ENCODE measurements around the gene KLK15. TPM values are rescaled to one million over a fixed set of nuclear protein-coding genes. Genes with fewer than 3 reads are reported as not detected.

Gene KLK15
- total and polyA plus RNA-seq, 2 of the 13 experiments (the other 11 are each of a cell fraction or from before 2014, with no cell fraction given) = not detected

DNA sequence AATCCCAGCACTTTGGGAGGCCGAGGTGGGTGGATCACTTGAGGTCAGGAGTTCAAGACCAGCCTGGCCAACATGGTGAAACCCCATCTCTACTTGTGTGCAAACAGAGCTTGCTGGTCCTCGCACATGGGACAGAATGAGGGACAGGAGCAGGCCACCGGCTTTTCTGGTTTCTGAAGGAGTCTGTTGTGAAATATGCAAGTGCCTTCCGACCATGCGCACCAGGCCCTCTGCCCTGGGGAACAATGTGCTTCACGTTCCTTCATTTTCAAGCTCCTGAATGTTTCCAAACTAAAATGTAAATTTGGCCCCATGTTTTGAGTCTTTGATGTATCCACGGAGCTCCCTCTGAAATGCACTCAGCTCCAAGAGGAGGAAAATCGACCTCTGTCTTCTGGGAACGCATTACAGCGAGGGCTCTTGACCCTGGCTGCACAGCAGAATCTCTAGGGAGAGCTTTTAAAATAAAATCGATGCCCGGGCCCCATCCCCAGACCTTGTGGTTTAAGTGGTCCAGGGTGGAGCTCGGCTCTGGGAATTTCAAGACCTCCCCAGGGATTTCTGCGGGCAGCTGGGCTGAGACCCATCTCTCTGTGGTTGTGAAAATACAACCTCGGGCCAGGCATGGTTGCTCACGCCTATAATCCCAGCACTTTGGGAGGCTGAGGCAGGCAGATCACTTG is 52.5 kb downstream of the KLK15 start:
- Histone ChIP-seq H3K27ac (ENCODE audit: extremely low read length, insufficient read depth, low read length) (no peak overlapping the region), H4K20me1 (ENCODE audit: insufficient read depth, low read length) (no peaks in the 10 kb centered on the region), H2AFZ (ENCODE audit: low read length) (no peak overlapping the region), H3K4me1 (ENCODE audit: insufficient read depth, low read length) (0 out of 2 replicates have a peak, but pooled peaks cover 6% of the 10 kb centered on the region), H3K9ac (ENCODE audit: insufficient read depth, low read depth, low read length) (no peak overlapping the region), H3K4me3 (replicated peaks in 1 of 3; ENCODE audit: insufficient read depth in 1 of 3, low read depth in 2 of 3, low read length in 3 of 3) (no peak overlapping the region), H3K9me3 (ENCODE audit: low read length) (no peaks in the 10 kb centered on the region), H3K27me3 (ENCODE audit: control insufficient read depth in 1 of 2, insufficient read depth in 2 of 2, low read length in 2 of 2) (peaks cover 0 to 31% of the 10 kb centered on the region in 2 experiments; a peak in 3 of 5 replicates), H3K4me2 (ENCODE audit: low read depth, low read length) (no peak overlapping the region), H3K79me2 (ENCODE audit: insufficient read depth, low read length) (no peaks in the 10 kb centered on the region), H3K36me3 (replicated peaks in 1 of 2; ENCODE audit: control insufficient read depth in 1 of 2, insufficient read depth in 2 of 2, low read length in 2 of 2) (no peaks in the 10 kb centered on the region)
- POLR2A ChIA-PET = interaction anchor here (0.6 kb wide), 1 partner anchor 508 kb away, joined by 3 read pairs; no protein-coding TSS in a partner anchor
- no peak for ATAC-seq
- CTCF ChIA-PET (ENCODE audit: low intra/inter-chr PET ratio, low total read pairs) = no interaction called here
- FAIRE-seq = no peak
- no peak for DNase-seq (ENCODE audit: low spot score)
- intact Hi-C loops (cut with micrococcal nuclease; ENCODE audit: unreplicated experiment) (loop anchor here (5.0 kb wide), 1 partner anchor 59 kb away; the partner anchor contains the start of gene CLEC11A), in situ Hi-C loops (cut with HindIII; ENCODE audit: extremely low pct_ligation_motif_present, low pct_unique_long_range_greater_than_20kb) (loop anchor here (10.0 to 25.0 kb wide), 3 partner anchors 176 to 419 kb away; partner anchors contain the start of gene NAPSA)
- no TSS peak for BruUV-seq (replicated peaks)
- WGBS (ENCODE audit: low lambda C conversion rate) = 18% methylated on average over 8 of the region's 16 CpGs
- TF ChIP-seq, protein P1, sequence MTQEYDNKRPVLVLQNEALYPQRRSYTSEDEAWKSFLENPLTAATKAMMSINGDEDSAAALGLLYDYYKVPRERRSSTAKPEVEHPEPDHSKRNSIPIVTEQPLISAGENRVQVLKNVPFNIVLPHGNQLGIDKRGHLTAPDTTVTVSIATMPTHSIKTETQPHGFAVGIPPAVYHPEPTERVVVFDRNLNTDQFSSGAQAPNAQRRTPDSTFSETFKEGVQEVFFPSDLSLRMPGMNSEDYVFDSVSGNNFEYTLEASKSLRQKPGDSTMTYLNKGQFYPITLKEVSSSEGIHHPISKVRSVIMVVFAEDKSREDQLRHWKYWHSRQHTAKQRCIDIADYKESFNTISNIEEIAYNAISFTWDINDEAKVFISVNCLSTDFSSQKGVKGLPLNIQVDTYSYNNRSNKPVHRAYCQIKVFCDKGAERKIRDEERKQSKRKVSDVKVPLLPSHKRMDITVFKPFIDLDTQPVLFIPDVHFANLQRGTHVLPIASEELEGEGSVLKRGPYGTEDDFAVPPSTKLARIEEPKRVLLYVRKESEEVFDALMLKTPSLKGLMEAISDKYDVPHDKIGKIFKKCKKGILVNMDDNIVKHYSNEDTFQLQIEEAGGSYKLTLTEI (CRISPR knock-in tag; conservative IDR thresholded peaks at IDR 0.05) = no peak
- TF ChIP-seq YEATS2 (CRISPR knock-in tag; IDR thresholded peaks at IDR 0.05; ENCODE audit: borderline replicate concordance) (no peak), ELF3 (CRISPR knock-in tag; IDR thresholded peaks at IDR 0.05) (no peak), ZNF547 (CRISPR knock-in tag; IDR thresholded peaks at IDR 0.05) (no peak), ZNF607 (CRISPR knock-in tag; IDR thresholded peaks at IDR 0.05; ENCODE audit: borderline replicate concordance) (no peak), NR3C1 (CRISPR knock-in tag; IDR thresholded peaks at IDR 0.05) (no peak), ZNF747 (CRISPR knock-in tag; IDR thresholded peaks at IDR 0.05; ENCODE audit: borderline replicate concordance) (no peak), MIER3 (CRISPR knock-in tag; IDR thresholded peaks at IDR 0.05; ENCODE audit: borderline replicate concordance) (no peak), PHB2 (IDR thresholded peaks at IDR 0.05; ENCODE audit: partially characterized antibody) (no peak), GPN1 (CRISPR knock-in tag; IDR thresholded peaks at IDR 0.05; ENCODE audit: borderline replicate concordance) (no peak), GATAD1 (CRISPR knock-in tag; IDR thresholded peaks at IDR 0.05) (no peak), ATF7 (IDR thresholded peaks at IDR 0.05) (no peak), ATF7 (CRISPR knock-in tag; IDR thresholded peaks at IDR 0.05) (no peak), ZNF282 (IDR thresholded peaks at IDR 0.05; ENCODE audit: partially characterized antibody) (no peak)
- TF ChIP-seq, protein P2, sequence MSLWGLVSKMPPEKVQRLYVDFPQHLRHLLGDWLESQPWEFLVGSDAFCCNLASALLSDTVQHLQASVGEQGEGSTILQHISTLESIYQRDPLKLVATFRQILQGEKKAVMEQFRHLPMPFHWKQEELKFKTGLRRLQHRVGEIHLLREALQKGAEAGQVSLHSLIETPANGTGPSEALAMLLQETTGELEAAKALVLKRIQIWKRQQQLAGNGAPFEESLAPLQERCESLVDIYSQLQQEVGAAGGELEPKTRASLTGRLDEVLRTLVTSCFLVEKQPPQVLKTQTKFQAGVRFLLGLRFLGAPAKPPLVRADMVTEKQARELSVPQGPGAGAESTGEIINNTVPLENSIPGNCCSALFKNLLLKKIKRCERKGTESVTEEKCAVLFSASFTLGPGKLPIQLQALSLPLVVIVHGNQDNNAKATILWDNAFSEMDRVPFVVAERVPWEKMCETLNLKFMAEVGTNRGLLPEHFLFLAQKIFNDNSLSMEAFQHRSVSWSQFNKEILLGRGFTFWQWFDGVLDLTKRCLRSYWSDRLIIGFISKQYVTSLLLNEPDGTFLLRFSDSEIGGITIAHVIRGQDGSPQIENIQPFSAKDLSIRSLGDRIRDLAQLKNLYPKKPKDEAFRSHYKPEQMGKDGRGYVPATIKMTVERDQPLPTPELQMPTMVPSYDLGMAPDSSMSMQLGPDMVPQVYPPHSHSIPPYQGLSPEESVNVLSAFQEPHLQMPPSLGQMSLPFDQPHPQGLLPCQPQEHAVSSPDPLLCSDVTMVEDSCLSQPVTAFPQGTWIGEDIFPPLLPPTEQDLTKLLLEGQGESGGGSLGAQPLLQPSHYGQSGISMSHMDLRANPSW (CRISPR knock-in tag; IDR thresholded peaks at IDR 0.05; ENCODE audit: borderline replicate concordance) = no peak
- TF ChIP-seq, protein P3, sequence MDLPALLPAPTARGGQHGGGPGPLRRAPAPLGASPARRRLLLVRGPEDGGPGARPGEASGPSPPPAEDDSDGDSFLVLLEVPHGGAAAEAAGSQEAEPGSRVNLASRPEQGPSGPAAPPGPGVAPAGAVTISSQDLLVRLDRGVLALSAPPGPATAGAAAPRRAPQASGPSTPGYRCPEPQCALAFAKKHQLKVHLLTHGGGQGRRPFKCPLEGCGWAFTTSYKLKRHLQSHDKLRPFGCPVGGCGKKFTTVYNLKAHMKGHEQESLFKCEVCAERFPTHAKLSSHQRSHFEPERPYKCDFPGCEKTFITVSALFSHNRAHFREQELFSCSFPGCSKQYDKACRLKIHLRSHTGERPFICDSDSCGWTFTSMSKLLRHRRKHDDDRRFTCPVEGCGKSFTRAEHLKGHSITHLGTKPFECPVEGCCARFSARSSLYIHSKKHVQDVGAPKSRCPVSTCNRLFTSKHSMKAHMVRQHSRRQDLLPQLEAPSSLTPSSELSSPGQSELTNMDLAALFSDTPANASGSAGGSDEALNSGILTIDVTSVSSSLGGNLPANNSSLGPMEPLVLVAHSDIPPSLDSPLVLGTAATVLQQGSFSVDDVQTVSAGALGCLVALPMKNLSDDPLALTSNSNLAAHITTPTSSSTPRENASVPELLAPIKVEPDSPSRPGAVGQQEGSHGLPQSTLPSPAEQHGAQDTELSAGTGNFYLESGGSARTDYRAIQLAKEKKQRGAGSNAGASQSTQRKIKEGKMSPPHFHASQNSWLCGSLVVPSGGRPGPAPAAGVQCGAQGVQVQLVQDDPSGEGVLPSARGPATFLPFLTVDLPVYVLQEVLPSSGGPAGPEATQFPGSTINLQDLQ (CRISPR knock-in tag; IDR thresholded peaks at IDR 0.05) = no peak
